Mesendoderm (in vitro differentiated cells): ENCODE results near the gene TFCP2L1.

Experiments used
- DNase-seq: peaks from one replicate; pipeline ENCODE4 v3.0.0; 2013
- H2AK5ac ChIP-seq: 2 replicates; pipeline ENCODE4 v1.6.1; 2013; ENCODE audit warnings: low read length, inconsistent platforms
- H2BK120ac ChIP-seq: 2 replicates; pipeline ENCODE4 v1.6.1; 2013; ENCODE audit warnings: low read depth, mild to moderate bottlenecking, low read length, moderate library complexity, mixed read lengths
- H2BK15ac ChIP-seq: replicated peaks from 2 replicates; pipeline ENCODE4 v1.6.1; 2013; ENCODE audit warnings: low read depth, mild to moderate bottlenecking, moderate library complexity
- H2BK5ac ChIP-seq: 2 replicates; pipeline ENCODE4 v1.6.1; 2013; ENCODE audit warnings: low read length, inconsistent platforms
- H3K18ac ChIP-seq: 2 replicates; pipeline ENCODE4 v1.6.1; 2013; ENCODE audit warnings: mild to moderate bottlenecking, low read length, mixed read lengths
- H3K23ac ChIP-seq: one replicate; pipeline ENCODE4 v1.6.1; 2013; ENCODE audit warnings: low read length
- H3K27ac ChIP-seq: 2 replicates; pipeline ENCODE4 v1.5.1; 2013; ENCODE audit warnings: low read depth, mild to moderate bottlenecking, inconsistent platforms, low read length, moderate library complexity
- H3K27me3 ChIP-seq: 2 replicates; pipeline ENCODE4 v1.6.1; 2013; ENCODE audit warnings: low read length, control low read depth, mild to moderate bottlenecking, inconsistent platforms; ENCODE audit not compliant: insufficient read depth, poor library complexity
- H3K36me3 ChIP-seq: 2 replicates; pipeline ENCODE4 v1.6.1; 2013; ENCODE audit warnings: low read length, inconsistent platforms; ENCODE audit not compliant: control insufficient read depth, insufficient read depth
- H3K4ac ChIP-seq: one replicate; pipeline ENCODE4 v1.6.1; 2013; ENCODE audit warnings: low read depth, mild to moderate bottlenecking, low read length, moderate library complexity
- H3K4me1 ChIP-seq: 2 replicates; pipeline ENCODE4 v1.6.1; 2013; ENCODE audit warnings: low read depth, low read length, inconsistent platforms; ENCODE audit not compliant: control insufficient read depth
- H3K4me2 ChIP-seq: 2 replicates; pipeline ENCODE4 v1.6.1; 2013; ENCODE audit warnings: low read length
- H3K4me3 ChIP-seq: 2 replicates; pipeline ENCODE4 v1.5.1; 2013; ENCODE audit warnings: mild to moderate bottlenecking, low read length
- H3K56ac ChIP-seq: one replicate; pipeline ENCODE4 v1.6.1; 2013; ENCODE audit warnings: low read length
- H3K79me1 ChIP-seq: 2 replicates; pipeline ENCODE4 v1.6.1; 2013; ENCODE audit warnings: low read length, inconsistent platforms
- H3K79me2 ChIP-seq: 2 replicates; pipeline ENCODE4 v1.6.1; 2013; ENCODE audit warnings: mild to moderate bottlenecking, low read length; ENCODE audit not compliant: control insufficient read depth, insufficient read depth
- H3K9ac ChIP-seq: 2 replicates; pipeline ENCODE4 v1.6.1; 2013; ENCODE audit warnings: low read length, inconsistent platforms
- H4K5ac ChIP-seq: one replicate; pipeline ENCODE4 v1.6.1; 2013; ENCODE audit warnings: low read length
- H4K8ac ChIP-seq: one replicate; pipeline ENCODE4 v1.6.1; 2013; ENCODE audit warnings: low read depth, mild to moderate bottlenecking, control low read depth, low read length, moderate library complexity
- WGBS: extraction: QIAGEN DNeasy Blood & Tissue Kit; methylation state at CpG from one replicate; pipeline ENCODE4 v1.1.7; 2013; ENCODE audit warnings: low lambda C conversion rate, missing lambda C conversion rate; ENCODE audit not compliant: insufficient coverage; ENCODE audit errors: extremely low coverage; 5-methylcytosine and 5-hydroxymethylcytosine counted together

TFCP2L1 gene

GRCh38 chr2:121282800-121283385 lies 2.1 kb downstream of the TFCP2L1 start:
- Histone ChIP-seq H4K5ac (no peak overlapping the region), H3K27me3 (peaks cover 9% of the 10 kb centered on the region), H3K36me3 (no peaks in the 10 kb centered on the region), H2BK5ac (no peak overlapping the region), H3K4me2 (no peak overlapping the region), H3K56ac (no peak overlapping the region), H3K79me2 (no peaks in the 10 kb centered on the region), H3K9ac (no peak overlapping the region), H2BK15ac (no peak overlapping the region), H3K4me1 (no peaks in the 10 kb centered on the region), H2BK120ac (no peak overlapping the region), H3K18ac (no peak overlapping the region), H4K8ac (no peak overlapping the region), H3K4ac (no peak overlapping the region), H3K27ac (no peak overlapping the region), H3K79me1 (no peaks in the 10 kb centered on the region), H3K23ac (no peak overlapping the region), H3K4me3 (no peak overlapping the region), H2AK5ac (no peak overlapping the region)
- no peak for DNase-seq
- WGBS: no CpG with 5 or more reads among the region's 13 CpGs

- no peak overlapping the region for H3K4me3 ChIP-seq
- no peak overlapping the region for H3K27ac ChIP-seq
- no peak overlapping the region for H4K5ac ChIP-seq
- H4K8ac ChIP-seq: no peak overlapping the region
- no peak overlapping the region for H3K4ac ChIP-seq
- 100% methylated on average over 1 of the region's 7 CpGs for WGBS
- no peak overlapping the region for H2BK5ac ChIP-seq
- no peak overlapping the region for H3K9ac ChIP-seq
- no peak overlapping the region for H2AK5ac ChIP-seq
- no peaks in the 10 kb centered on the region for H3K79me1 ChIP-seq
- H3K27me3 ChIP-seq: peaks cover 9% of the 10 kb centered on the region
- no peak overlapping the region for H2BK15ac ChIP-seq
- H3K56ac ChIP-seq: no peak overlapping the region
- H3K23ac ChIP-seq: no peak overlapping the region
- DNase-seq: no peak
- no peak overlapping the region for H2BK120ac ChIP-seq
- H3K4me2 ChIP-seq: no peak overlapping the region
- no peaks in the 10 kb centered on the region for H3K4me1 ChIP-seq
- H3K36me3 ChIP-seq: no peaks in the 10 kb centered on the region
- no peak overlapping the region for H3K18ac ChIP-seq
- no peaks in the 10 kb centered on the region for H3K79me2 ChIP-seq
These were observed 3.3 kb downstream of the TFCP2L1 start for GRCh38 chr2:121281694-121282093.

- H3K27me3 ChIP-seq: peaks cover 9% of the 10 kb centered on the region
- H3K9ac ChIP-seq: no peak overlapping the region
- no peak overlapping the region for H4K8ac ChIP-seq
- no peak overlapping the region for H3K23ac ChIP-seq
- no peak overlapping the region for H3K56ac ChIP-seq
- no CpG with 5 or more reads among the region's 19 CpGs for WGBS
- H4K5ac ChIP-seq: no peak overlapping the region
- H3K4ac ChIP-seq: no peak overlapping the region
- no peak overlapping the region for H3K4me3 ChIP-seq
- no peaks in the 10 kb centered on the region for H3K36me3 ChIP-seq
- H3K79me1 ChIP-seq: no peaks in the 10 kb centered on the region
- H3K27ac ChIP-seq: no peak overlapping the region
- no peak overlapping the region for H3K4me2 ChIP-seq
- H2BK15ac ChIP-seq: no peak overlapping the region
- no peak for DNase-seq
- no peak overlapping the region for H2BK5ac ChIP-seq
- no peak overlapping the region for H2AK5ac ChIP-seq
- no peaks in the 10 kb centered on the region for H3K4me1 ChIP-seq
- H3K79me2 ChIP-seq: no peaks in the 10 kb centered on the region
- H2BK120ac ChIP-seq: no peak overlapping the region
- H3K18ac ChIP-seq: no peak overlapping the region
These were observed 3.9 kb downstream of the TFCP2L1 start for GRCh38 chr2:121281107-121281506.

GRCh38 chr2:121279476-121280220 lies 5.4 kb downstream of the TFCP2L1 start:
- Histone ChIP-seq H3K4me1 (no peaks in the 10 kb centered on the region), H2BK15ac (no peak overlapping the region), H3K56ac (no peak overlapping the region), H3K4ac (no peak overlapping the region), H4K8ac (no peak overlapping the region), H2AK5ac (no peak overlapping the region), H3K23ac (no peak overlapping the region), H3K27ac (no peak overlapping the region), H4K5ac (no peak overlapping the region), H3K4me2 (no peak overlapping the region), H3K79me1 (no peaks in the 10 kb centered on the region), H3K4me3 (no peak overlapping the region), H3K36me3 (no peaks in the 10 kb centered on the region), H2BK120ac (no peak overlapping the region), H2BK5ac (no peak overlapping the region), H3K18ac (no peak overlapping the region), H3K9ac (no peak overlapping the region), H3K79me2 (no peaks in the 10 kb centered on the region), H3K27me3 (peaks cover 8% of the 10 kb centered on the region)
- DNase-seq: no peak
- WGBS: no CpG with 5 or more reads among the region's 10 CpGs

GRCh38 chr2:121276341-121276740 lies 8.7 kb downstream of the TFCP2L1 start:
- Histone ChIP-seq H2AK5ac (no peak overlapping the region), H3K79me1 (no peaks in the 10 kb centered on the region), H3K4me2 (no peak overlapping the region), H4K5ac (no peak overlapping the region), H3K9ac (no peak overlapping the region), H2BK5ac (no peak overlapping the region), H2BK15ac (no peak overlapping the region), H3K18ac (no peak overlapping the region), H3K56ac (no peak overlapping the region), H3K27ac (no peak overlapping the region), H3K27me3 (no peaks in the 10 kb centered on the region), H3K79me2 (no peaks in the 10 kb centered on the region), H3K4ac (no peak overlapping the region), H4K8ac (no peak overlapping the region), H3K4me3 (no peak overlapping the region), H2BK120ac (no peak overlapping the region), H3K4me1 (no peaks in the 10 kb centered on the region), H3K36me3 (no peaks in the 10 kb centered on the region), H3K23ac (no peak overlapping the region)
- no CpG with 5 or more reads among the region's 6 CpGs for WGBS
- no peak for DNase-seq

- Histone ChIP-seq H3K23ac (no peak overlapping the region), H2AK5ac (no peak overlapping the region), H4K5ac (no peak overlapping the region), H3K79me1 (no peaks in the 10 kb centered on the region), H3K4me1 (no peaks in the 10 kb centered on the region), H4K8ac (no peak overlapping the region), H3K27ac (no peak overlapping the region), H3K18ac (no peak overlapping the region), H3K4me2 (no peak overlapping the region), H3K79me2 (no peaks in the 10 kb centered on the region), H3K56ac (no peak overlapping the region), H2BK15ac (no peak overlapping the region), H3K9ac (no peak overlapping the region), H3K36me3 (no peaks in the 10 kb centered on the region), H3K4me3 (no peak overlapping the region), H2BK120ac (no peak overlapping the region), H3K4ac (no peak overlapping the region), H2BK5ac (no peak overlapping the region), H3K27me3 (no peaks in the 10 kb centered on the region)
- DNase-seq: no peak
- no CpG with 5 or more reads among the region's 3 CpGs for WGBS
These were observed 11.9 kb downstream of the TFCP2L1 start for GRCh38 chr2:121273116-121273515.
